GM12801 (cell line): ENCODE measurements around the gene CDK12.

Experiments
- CTCF ChIP-seq: IDR thresholded peaks from one replicate; pipeline ENCODE4 v1.5.1; 2011; ENCODE audit warnings: control low read depth; ENCODE audit not compliant: insufficient read length; ENCODE audit errors: extremely low read depth

Gene CDK12

GRCh38 chr17:39562976-39563375 lies 101.7 kb downstream of the CDK12 start:
- TF ChIP-seq CTCF, result no peak

GRCh38 chr17:39563476-39563875 lies 102.2 kb downstream of the CDK12 start:
- no peak for TF ChIP-seq CTCF

- no peak for TF ChIP-seq CTCF
Observed at GRCh38 chr17:39564211-39564848, 103.0 kb downstream of the CDK12 start.

GRCh38 chr17:39566094-39566850 lies 105.0 kb downstream of the CDK12 start:
- TF ChIP-seq CTCF, result no peak

- no peak for TF ChIP-seq CTCF
Observed at GRCh38 chr17:39568702-39569101, 107.4 kb downstream of the CDK12 start.

GRCh38 chr17:39569126-39569525 lies 107.8 kb downstream of the CDK12 start:
- TF ChIP-seq CTCF, result no peak

GRCh38 chr17:39572121-39572520 lies 110.8 kb downstream of the CDK12 start:
- TF ChIP-seq CTCF, result no peak
